Liver (tissue), 9 donors: ENCODE measurements around the gene FARP1. TPM values are rescaled to one million over a fixed set of nuclear protein-coding genes. Genes with fewer than 3 reads are reported as not detected.

Experiments used
- DNase-seq: peaks from one replicate; pipeline ENCODE4 v3.0.0-alpha.2; 2017; ENCODE audit warnings: low spot score
- H3K27ac ChIP-seq, 2 donors: one replicate each; pipeline ENCODE4 v1.7.0; 2013; ENCODE audit warnings: inconsistent platforms in 2 of 2, low read length in 2 of 2, control low read depth in 1 of 2, low read depth in 1 of 2, mild to moderate bottlenecking in 1 of 2
- H3K27me3 ChIP-seq, 4 donors: one replicate each; pipeline versions ENCODE4 v1.6.1 to v1.7.0; 2013; ENCODE audit warnings: low read length in 3 of 4, inconsistent platforms in 1 of 4, mild to moderate bottlenecking in 1 of 4, moderate library complexity in 1 of 4; ENCODE audit not compliant: control insufficient read depth in 4 of 4, insufficient read depth in 4 of 4
- H3K36me3 ChIP-seq, 4 donors: one replicate each; pipeline versions ENCODE4 v1.6.1 to v1.7.0; 2013; ENCODE audit warnings: low read length in 3 of 4, mild to moderate bottlenecking in 3 of 4, low read depth in 1 of 4, moderate library complexity in 1 of 4; ENCODE audit not compliant: control insufficient read depth in 4 of 4, insufficient read depth in 3 of 4
- H3K4me1 ChIP-seq, 4 donors: one replicate each; pipeline versions ENCODE4 v1.6.1 to v1.7.0; 2013; ENCODE audit warnings: low read length in 3 of 4, mild to moderate bottlenecking in 3 of 4, moderate library complexity in 1 of 4; ENCODE audit not compliant: control insufficient read depth in 4 of 4, insufficient read depth in 4 of 4
- H3K4me3 ChIP-seq, 3 donors: one replicate each; pipeline versions ENCODE4 v1.6.1 to v1.7.0; 2013; ENCODE audit warnings: low read length in 3 of 3, control low read depth in 1 of 3, low read depth in 1 of 3, mild to moderate bottlenecking in 1 of 3
- H3K9ac ChIP-seq, 2 donors: one replicate each; pipeline ENCODE4 v1.7.0; 2013; ENCODE audit warnings: low read length in 2 of 2, mild to moderate bottlenecking in 2 of 2, moderate library complexity in 2 of 2, control low read depth in 1 of 2, low read depth in 1 of 2
- H3K9me3 ChIP-seq, 4 donors: one replicate each; pipeline versions ENCODE4 v1.6.1 to v1.7.0; 2013; ENCODE audit warnings: low read length in 3 of 4; ENCODE audit not compliant: control insufficient read depth in 4 of 4
- ATF3 ChIP-seq: IDR thresholded peaks from 2 replicates; pipeline ENCODE4 v1.6.1; 2016; ENCODE audit warnings: antibody characterized with exemption
- EGR1 ChIP-seq, 2 donors: IDR thresholded peaks; 2 replicates each; pipeline ENCODE4 v1.6.1; 2016 to 2018; ENCODE audit warnings: antibody characterized with exemption in 2 of 2, low read depth in 2 of 2
- GABPA ChIP-seq, 2 donors: IDR thresholded peaks in 1 of 2; conservative IDR thresholded peaks in 1 of 2; 2 replicates each; pipeline ENCODE4 v1.6.1; 2016; ENCODE audit warnings: antibody characterized with exemption in 2 of 2, mild to moderate bottlenecking in 1 of 2, moderate library complexity in 1 of 2
- HNF4A ChIP-seq, 2 donors: conservative IDR thresholded peaks; 2 replicates each; pipeline ENCODE4 v1.6.1; 2016; ENCODE audit warnings: antibody characterized with exemption in 2 of 2, mild to moderate bottlenecking in 2 of 2
- NR2F2 ChIP-seq: IDR thresholded peaks from 2 replicates; pipeline ENCODE4 v1.6.1; 2016; ENCODE audit warnings: antibody characterized with exemption
- RAD21 ChIP-seq, 2 donors: IDR thresholded peaks; 2 replicates each; pipeline ENCODE4 v1.6.1; 2016; ENCODE audit warnings: antibody characterized with exemption in 2 of 2, mild to moderate bottlenecking in 2 of 2
- REST ChIP-seq: IDR thresholded peaks from 2 replicates; pipeline ENCODE4 v1.6.1; 2016; ENCODE audit warnings: antibody characterized with exemption, mild to moderate bottlenecking
- RXRA ChIP-seq, 2 donors: IDR thresholded peaks; 2 replicates each; pipeline ENCODE4 v1.6.1; 2017 to 2018; ENCODE audit warnings: antibody characterized with exemption in 2 of 2, mild to moderate bottlenecking in 1 of 2
- SP1 ChIP-seq: IDR thresholded peaks from 2 replicates; pipeline ENCODE4 v1.6.1; 2018; ENCODE audit warnings: antibody characterized with exemption, mild to moderate bottlenecking
- TAF1 ChIP-seq: conservative IDR thresholded peaks from 2 replicates; pipeline ENCODE4 v1.6.1; 2016; ENCODE audit warnings: antibody characterized with exemption, mild to moderate bottlenecking
- YY1 ChIP-seq: IDR thresholded peaks from 2 replicates; pipeline ENCODE4 v1.6.1; 2016; ENCODE audit warnings: antibody characterized with exemption, mild to moderate bottlenecking
- WGBS: extraction: QIAGEN DNeasy Blood & Tissue Kit; methylation state at CpG from one replicate; pipeline ENCODE4 v1.1.7; 2013; 5-methylcytosine and 5-hydroxymethylcytosine counted together
- polyA plus RNA-seq, 2 donors: library from polyadenylated mRNA; stranded (reverse) in 1 of 2; unstranded in 1 of 2; fragments of 200-250 nt in 1 of 2; fragments of >200 nt in 1 of 2; fragmentation: Nextera tagmentation in 1 of 2; extraction: Ambion mirVana in 1 of 2; gene quantifications; one replicate each; pipeline versions ENCODE4 v1.2.1 to v1.2.3, GENCODE V29; 2013 to 2015
- total RNA-seq, 2 donors: library from RNA; depleted of rRNA; stranded (reverse); fragments of >200 nt; gene quantifications; one replicate each; pipeline ENCODE4 v1.2.3, GENCODE V29; 2014
- TF ChIP-seq, protein P1 (sequence below): fragments of 150-350 bp; IDR thresholded peaks from 2 replicates; pipeline ENCODE4 v1.5.1; 2017; ENCODE audit warnings: improper control_type of control experiment, low read depth, low read length; ENCODE audit not compliant: missing input control
- TF ChIP-seq, protein P2 (sequence below): IDR thresholded peaks from 2 replicates; pipeline ENCODE4 v1.6.1; 2016; ENCODE audit warnings: antibody characterized with exemption
- donor health status: healthy.
- donor health status: healthy.
- donor health status: healthy.
- donor health status: healthy.
- donor health status: healthy.

The FARP1 gene
- total and polyA plus RNA-seq, 4 donors: 28.4 to 62.6 (median 39.8) TPM

- 95% methylated on average over 14 of the region's 14 CpGs for WGBS
- DNase-seq: no peak
- H3K9me3 ChIP-seq: no peaks in the 10 kb centered on the region
- H3K4me3 ChIP-seq: no peak overlapping the region
- H3K4me1 ChIP-seq: peaks cover 0 to 15% (median 3%) of the 10 kb centered on the region in 4 donors
- peaks cover 0 to 2% (median 0%) of the 10 kb centered on the region in 4 donors for H3K36me3 ChIP-seq
- H3K27ac ChIP-seq: no peak overlapping the region
- TF ChIP-seq RAD21 (IDR thresholded peaks at IDR 0.05) (no peak), ATF3 (no peak), RXRA (IDR thresholded peaks at IDR 0.05) (no peak), SP1 (no peak), TAF1 (no peak), EGR1 (IDR thresholded peaks at IDR 0.05; ENCODE audit: low read depth in 2 of 2) (no peak), HNF4A (conservative IDR thresholded peaks at IDR 0.05) (no peak), YY1 (no peak), GABPA (IDR thresholded peaks at IDR 0.05 in 1 of 2, conservative IDR thresholded peaks at IDR 0.05 in 1 of 2) (no peak), NR2F2 (no peak), REST (no peak)
- TF ChIP-seq, protein P1, sequence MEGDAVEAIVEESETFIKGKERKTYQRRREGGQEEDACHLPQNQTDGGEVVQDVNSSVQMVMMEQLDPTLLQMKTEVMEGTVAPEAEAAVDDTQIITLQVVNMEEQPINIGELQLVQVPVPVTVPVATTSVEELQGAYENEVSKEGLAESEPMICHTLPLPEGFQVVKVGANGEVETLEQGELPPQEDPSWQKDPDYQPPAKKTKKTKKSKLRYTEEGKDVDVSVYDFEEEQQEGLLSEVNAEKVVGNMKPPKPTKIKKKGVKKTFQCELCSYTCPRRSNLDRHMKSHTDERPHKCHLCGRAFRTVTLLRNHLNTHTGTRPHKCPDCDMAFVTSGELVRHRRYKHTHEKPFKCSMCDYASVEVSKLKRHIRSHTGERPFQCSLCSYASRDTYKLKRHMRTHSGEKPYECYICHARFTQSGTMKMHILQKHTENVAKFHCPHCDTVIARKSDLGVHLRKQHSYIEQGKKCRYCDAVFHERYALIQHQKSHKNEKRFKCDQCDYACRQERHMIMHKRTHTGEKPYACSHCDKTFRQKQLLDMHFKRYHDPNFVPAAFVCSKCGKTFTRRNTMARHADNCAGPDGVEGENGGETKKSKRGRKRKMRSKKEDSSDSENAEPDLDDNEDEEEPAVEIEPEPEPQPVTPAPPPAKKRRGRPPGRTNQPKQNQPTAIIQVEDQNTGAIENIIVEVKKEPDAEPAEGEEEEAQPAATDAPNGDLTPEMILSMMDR: no peak
- TF ChIP-seq, protein P2, sequence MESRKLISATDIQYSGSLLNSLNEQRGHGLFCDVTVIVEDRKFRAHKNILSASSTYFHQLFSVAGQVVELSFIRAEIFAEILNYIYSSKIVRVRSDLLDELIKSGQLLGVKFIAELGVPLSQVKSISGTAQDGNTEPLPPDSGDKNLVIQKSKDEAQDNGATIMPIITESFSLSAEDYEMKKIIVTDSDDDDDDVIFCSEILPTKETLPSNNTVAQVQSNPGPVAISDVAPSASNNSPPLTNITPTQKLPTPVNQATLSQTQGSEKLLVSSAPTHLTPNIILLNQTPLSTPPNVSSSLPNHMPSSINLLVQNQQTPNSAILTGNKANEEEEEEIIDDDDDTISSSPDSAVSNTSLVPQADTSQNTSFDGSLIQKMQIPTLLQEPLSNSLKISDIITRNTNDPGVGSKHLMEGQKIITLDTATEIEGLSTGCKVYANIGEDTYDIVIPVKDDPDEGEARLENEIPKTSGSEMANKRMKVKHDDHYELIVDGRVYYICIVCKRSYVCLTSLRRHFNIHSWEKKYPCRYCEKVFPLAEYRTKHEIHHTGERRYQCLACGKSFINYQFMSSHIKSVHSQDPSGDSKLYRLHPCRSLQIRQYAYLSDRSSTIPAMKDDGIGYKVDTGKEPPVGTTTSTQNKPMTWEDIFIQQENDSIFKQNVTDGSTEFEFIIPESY: no peak
- no peaks in the 10 kb centered on the region for H3K27me3 ChIP-seq
- H3K9ac ChIP-seq: no peak overlapping the region
Measured at GRCh38 chr13:98289339-98289945, 146.5 kb downstream of the FARP1 start.

- Histone ChIP-seq H3K36me3 (peaks cover 0 to 2% (median 0%) of the 10 kb centered on the region in 4 donors), H3K4me1 (peaks cover 0 to 17% (median 4%) of the 10 kb centered on the region in 4 donors), H3K27me3 (no peaks in the 10 kb centered on the region), H3K4me3 (no peak overlapping the region), H3K9me3 (no peaks in the 10 kb centered on the region), H3K9ac (no peak overlapping the region), H3K27ac (no peak overlapping the region)
- no peak for DNase-seq
- 94% methylated on average over 3 of the region's 3 CpGs for WGBS
- no peak for TF ChIP-seq YY1
- TF ChIP-seq GABPA (IDR thresholded peaks at IDR 0.05 in 1 of 2, conservative IDR thresholded peaks at IDR 0.05 in 1 of 2): no peak
Measured at GRCh38 chr13:98290261-98290660, 147.4 kb downstream of the FARP1 start.
